GM18907 (cell line): Measurements from ENCODE around the gene WIPF3.
"Not testable (repeated sequence)": the region's sequence is repeated elsewhere in the genome, so short reads cannot be mapped to it uniquely, and the experiment has no call there.

Experiments used
- ATAC-seq: cut with Tn5 transposase; IDR thresholded peaks from one replicate; pipeline ENCODE4 v1.9.1; 2021; ENCODE audit warnings: mild to moderate bottlenecking, moderate library complexity; ENCODE audit not compliant: unreplicated experiment

WIPF3 gene

DNA sequence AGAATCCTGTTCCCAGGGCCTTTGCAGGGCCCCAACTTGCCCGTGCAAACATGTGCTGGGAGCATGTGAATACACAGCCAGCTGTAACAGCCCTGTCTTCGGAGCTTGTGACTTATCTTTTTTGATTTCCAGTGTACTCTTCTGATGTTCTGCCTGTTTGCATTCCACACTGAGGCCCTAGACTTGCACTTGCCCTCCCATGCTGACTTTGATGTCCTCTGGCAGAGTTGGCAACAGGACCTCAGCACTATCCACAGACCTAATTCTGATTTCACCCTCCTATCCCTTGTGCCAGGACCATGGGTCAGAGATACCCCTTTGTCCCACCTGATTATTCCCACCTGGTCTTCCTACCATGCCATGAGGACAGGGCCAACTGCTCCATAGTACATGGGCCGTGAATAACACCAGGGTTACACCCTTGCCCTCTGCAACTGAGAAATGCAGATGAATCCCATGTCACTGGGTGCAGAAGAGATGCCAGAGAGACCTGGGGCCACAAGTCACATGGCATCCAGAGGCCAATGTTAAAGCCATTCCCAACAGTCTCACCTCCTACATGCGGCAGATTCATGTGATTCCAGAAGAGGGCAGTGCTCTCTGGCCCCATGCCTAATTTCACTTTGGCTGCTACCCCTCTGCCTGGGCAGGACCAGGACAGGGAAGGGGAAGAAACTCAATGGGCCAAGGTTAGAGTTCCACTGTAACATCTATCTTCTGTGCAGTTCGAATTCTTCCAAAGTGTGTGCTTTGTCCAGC lies 140.3 kb downstream of the WIPF3 start:
- ATAC-seq: no peak

GRCh38 chr7:29948587-29948986 lies 142.3 kb downstream of the WIPF3 start:
- no peak for ATAC-seq

GRCh38 chr7:29950480-29950879 lies 144.2 kb downstream of the WIPF3 start:
- no peak for ATAC-seq

- ATAC-seq: no peak
Observed at GRCh38 chr7:29951206-29951605, 144.9 kb downstream of the WIPF3 start.

DNA sequence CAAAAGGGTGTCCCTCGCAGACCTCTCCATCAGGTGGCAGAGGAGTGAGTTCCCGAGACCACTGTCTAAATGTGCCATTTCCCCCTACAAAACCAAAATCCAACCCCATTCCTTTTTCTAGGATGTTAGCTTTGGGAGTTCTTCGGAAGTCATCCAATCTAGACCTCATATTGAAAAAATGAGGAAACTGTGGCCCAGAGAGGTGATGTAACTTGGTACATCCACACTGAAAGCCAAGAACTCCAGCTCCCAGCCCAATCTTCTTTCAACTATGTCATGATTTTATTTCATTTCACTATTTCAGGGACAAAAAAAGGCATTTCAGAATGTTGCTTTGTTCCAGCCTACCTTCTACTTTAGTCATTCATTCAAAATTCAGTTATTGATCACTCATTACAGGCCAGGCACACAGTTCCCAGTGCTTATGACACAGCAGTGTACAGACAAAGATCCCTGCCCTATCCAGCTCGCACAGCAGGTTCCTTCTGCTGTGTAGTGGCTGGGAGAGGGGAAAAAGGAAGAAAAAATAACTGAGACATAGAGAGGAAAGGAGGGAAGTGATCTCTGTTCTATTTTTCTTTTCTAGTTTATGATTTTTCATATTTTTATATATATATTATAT lies 147.5 kb downstream of the WIPF3 start:
- no peak for ATAC-seq

- ATAC-seq: no peak
Observed at GRCh38 chr7:29955075-29955792, 148.9 kb downstream of the WIPF3 start.

- ATAC-seq: peak; percentile 91
Observed at GRCh38 chr7:29955799-29956486, 149.6 kb downstream of the WIPF3 start.

DNA sequence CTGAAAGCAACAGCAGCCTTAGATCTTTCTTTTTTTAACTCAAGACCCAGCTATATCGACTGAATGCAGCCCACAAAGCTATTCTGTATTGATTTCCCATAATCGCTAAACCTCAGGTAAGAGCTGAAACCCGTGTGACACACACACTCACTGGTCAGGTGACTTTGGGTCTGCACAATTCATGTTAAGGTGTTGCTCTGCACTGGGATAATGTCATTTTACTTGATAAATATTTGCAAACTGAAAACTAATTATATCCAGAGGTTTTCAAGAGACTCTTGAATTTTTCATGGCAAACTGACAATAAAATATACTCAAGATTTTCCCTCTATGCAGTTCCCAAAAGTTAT lies 150.2 kb downstream of the WIPF3 start:
- ATAC-seq: peak; percentile 16

- ATAC-seq: no peak
Observed at GRCh38 chr7:29957521-29958310, 151.4 kb downstream of the WIPF3 start.

DNA sequence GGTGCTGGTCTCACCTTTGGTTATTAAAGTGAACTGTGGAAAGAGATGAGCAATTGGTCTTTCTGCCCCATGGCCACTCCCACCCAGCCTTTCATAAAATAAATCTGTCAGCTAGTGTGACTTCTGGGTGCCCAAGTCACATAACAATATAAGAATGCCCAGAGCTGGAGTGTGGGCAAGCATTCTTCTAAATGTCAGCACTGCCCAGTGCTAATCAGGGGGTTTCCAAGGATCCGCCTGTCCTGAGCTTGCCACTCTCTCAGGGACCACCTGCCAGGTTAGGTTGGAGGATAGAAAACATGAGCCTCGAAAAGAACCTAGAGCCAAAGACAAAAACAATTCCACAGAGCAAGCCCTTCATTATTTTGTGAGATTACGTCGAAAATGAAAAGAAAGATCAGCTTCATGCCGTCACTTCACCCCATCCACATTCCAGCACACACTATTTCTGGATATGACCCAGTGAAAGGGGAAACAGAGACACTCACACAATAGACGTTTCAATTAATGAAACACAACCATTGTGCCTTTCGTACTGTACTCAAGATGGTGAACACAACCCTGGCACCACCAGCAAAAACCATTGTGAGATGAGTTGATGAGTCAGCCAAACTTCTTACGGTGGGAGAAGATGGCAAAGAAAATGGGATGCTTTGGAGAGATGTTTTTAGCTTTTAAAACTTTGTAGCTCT lies 152.5 kb downstream of the WIPF3 start:
- ATAC-seq: no peak

- not testable (repeated sequence) for ATAC-seq
Observed at GRCh38 chr7:29961611-29962010, 155.3 kb downstream of the WIPF3 start.

DNA sequence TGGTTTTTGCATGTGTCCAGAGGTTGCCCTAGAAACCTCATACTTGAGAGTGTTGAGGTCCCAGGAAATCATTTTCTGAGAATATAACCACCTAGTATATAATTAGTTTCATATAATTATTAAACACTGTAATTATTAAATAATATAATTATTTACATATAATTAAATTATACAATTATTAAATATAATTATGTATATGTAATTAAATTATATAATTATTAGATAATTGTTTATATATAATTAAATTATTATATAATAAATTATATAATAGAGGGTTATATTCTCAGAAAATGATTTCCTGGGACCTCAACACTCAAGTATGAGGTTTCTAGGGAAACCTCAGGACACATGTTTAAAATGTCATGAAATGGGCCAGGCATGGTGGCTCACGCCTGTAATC lies 155.7 kb downstream of the WIPF3 start:
- ATAC-seq: no peak

DNA sequence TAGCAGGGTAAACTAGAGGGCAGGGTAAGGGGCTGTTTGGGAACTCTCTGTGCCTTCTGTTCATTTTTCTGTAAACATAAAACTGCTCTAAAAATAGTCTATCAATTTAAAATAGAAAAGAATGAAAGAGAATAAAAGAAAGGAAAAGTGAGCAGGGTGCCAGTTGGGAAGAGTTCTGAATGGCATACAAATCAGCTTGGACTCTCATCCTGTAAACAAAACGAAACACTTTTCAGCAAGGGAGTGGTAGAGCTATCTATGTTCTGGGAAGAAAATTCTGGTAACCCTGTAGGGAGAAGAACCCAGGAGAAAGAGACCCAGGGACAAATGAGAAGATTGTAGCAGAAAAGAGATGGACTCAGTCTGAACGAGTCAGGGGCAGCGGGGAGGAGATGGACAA lies 158.7 kb downstream of the WIPF3 start:
- no peak for ATAC-seq
